K562 (cell line): ENCODE measurements around the gene SLC12A6. TPM values are rescaled to one million over a fixed set of nuclear protein-coding genes. Genes with fewer than 3 reads are reported as not detected.

Source experiments
- ETV5 ChIP-seq: sonication (generic); formaldehyde crosslinking; IDR thresholded peaks from 2 replicates; pipeline ENCODE4 v1.4.0; 2020; ENCODE audit warnings: low read depth, mild to moderate bottlenecking, missing genetic modification reagents
- IRF2 ChIP-seq: sonication (generic); formaldehyde crosslinking; IDR thresholded peaks from 2 replicates; pipeline ENCODE4 v1.8.1; 2022; ENCODE audit warnings: mild to moderate bottlenecking, missing genetic modification reagents
- RFX5 ChIP-seq: IDR thresholded peaks from 2 replicates; pipeline ENCODE4 v1.6.1; 2011; ENCODE audit warnings: low read depth, mild to moderate bottlenecking, improper control_type of control experiment, low read length
- SMARCA5 ChIP-seq: fragments of 450-650 bp; IDR thresholded peaks from 2 replicates; pipeline ENCODE4 v1.6.1; 2016
- TCF7L2 ChIP-seq: fragments of 150-350 bp; IDR thresholded peaks from 2 replicates; pipeline ENCODE4 v1.6.1; 2016; ENCODE audit warnings: low read depth, mild to moderate bottlenecking, low read length, moderate library complexity
- polyA plus RNA-seq, 8 experiments: library from polyadenylated mRNA; depleted of rRNA in 4 of 8; stranded (reverse) in 5 of 8; unstranded in 3 of 8; fragments of >200 nt; fragmentation: Nextera tagmentation in 2 of 8; fragmentation: Illumina TruSeq in 1 of 8; extraction: Ambion mirVana in 2 of 8; extraction: Trizol in 1 of 8; gene quantifications; 2 replicates each; pipeline versions ENCODE4 v1.2.1 to v1.2.3, GENCODE V29; 2011 to 2014; ENCODE audit warnings: inconsistent platforms in 1 of 8, missing spikeins in 1 of 8
- total RNA-seq, 7 experiments: library from RNA; depleted of rRNA in 6 of 7; stranded (reverse); fragments of >200 nt in 6 of 7; fragmentation: Illumina TruSeq in 2 of 7; extraction: Trizol in 2 of 7; gene quantifications; 2 replicates each; pipeline versions ENCODE4 v1.2.1 to v1.2.3, GENCODE V29; 2011 to 2021; ENCODE audit warnings: low replicate concordance in 1 of 7
- TF ChIP-seq, protein P1 (sequence below): fragments of 200-600 bp; sonication (generic); IDR thresholded peaks from one replicate; pipeline ENCODE4 v1.6.1; 2012; ENCODE audit warnings: mild to moderate bottlenecking, low read depth, low read length, inconsistent platforms
- TF ChIP-seq, protein P2 (sequence below), 2 experiments: fragments of 450-650 bp in 1 of 2; IDR thresholded peaks; 2 replicates each; pipeline ENCODE4 v1.6.1; 2011 to 2017; ENCODE audit warnings: low read depth in 2 of 2, antibody characterized with exemption in 1 of 2, borderline replicate concordance in 1 of 2, low read length in 1 of 2, mild to moderate bottlenecking in 1 of 2, mixed read lengths in 1 of 2; ENCODE audit not compliant: control insufficient read depth in 1 of 2
- TF ChIP-seq, protein P3 (sequence below): fragments of 250-450 bp; sonication (Bioruptor Pico); IDR thresholded peaks from 2 replicates; pipeline ENCODE4 v1.4.0; 2020

SLC12A6 gene
- total and polyA plus RNA-seq, 9 of the 15 experiments (the other 6 are each of a cell fraction or from before 2014, with no cell fraction given), result 1.4 to 16.4 (median 6.7) TPM

DNA sequence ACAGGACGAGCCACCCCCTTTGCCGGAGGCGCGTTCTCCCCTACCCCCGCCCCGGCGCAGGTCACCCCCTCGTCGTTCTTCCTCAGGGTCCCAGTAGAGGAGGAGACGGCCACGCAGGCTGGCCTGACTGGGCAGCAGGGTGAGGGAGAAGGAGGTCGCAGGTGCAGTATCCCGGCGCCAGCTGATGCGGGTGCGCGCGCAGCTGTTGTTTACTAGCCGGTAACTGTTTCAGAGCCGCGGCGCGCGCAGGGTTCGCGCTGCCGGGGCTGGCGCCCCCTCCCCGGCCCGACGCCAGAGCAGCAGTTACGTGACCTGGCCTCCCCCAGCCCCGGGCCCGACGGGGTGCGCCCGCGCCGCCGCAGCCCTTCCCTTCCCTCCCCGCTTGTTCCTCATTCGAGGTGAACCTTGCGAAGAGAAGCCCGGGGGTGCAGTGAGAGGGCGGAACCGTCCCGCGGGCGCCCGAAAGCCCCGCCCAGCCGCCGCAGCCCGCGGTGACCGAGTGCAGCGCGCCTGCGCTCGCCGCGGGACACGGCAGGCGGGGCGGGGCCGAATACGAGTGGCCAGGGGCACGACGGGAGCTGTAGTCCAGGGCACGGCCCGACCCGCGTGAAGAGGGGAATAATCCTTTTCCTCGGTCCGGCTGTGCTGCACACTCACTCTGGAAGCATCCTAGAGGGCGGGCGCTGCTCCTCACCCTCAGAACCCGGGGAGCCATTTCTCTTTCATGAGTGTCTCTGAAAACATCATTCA is at the start of gene SLC12A6 (continued):
- TF ChIP-seq, protein P1, sequence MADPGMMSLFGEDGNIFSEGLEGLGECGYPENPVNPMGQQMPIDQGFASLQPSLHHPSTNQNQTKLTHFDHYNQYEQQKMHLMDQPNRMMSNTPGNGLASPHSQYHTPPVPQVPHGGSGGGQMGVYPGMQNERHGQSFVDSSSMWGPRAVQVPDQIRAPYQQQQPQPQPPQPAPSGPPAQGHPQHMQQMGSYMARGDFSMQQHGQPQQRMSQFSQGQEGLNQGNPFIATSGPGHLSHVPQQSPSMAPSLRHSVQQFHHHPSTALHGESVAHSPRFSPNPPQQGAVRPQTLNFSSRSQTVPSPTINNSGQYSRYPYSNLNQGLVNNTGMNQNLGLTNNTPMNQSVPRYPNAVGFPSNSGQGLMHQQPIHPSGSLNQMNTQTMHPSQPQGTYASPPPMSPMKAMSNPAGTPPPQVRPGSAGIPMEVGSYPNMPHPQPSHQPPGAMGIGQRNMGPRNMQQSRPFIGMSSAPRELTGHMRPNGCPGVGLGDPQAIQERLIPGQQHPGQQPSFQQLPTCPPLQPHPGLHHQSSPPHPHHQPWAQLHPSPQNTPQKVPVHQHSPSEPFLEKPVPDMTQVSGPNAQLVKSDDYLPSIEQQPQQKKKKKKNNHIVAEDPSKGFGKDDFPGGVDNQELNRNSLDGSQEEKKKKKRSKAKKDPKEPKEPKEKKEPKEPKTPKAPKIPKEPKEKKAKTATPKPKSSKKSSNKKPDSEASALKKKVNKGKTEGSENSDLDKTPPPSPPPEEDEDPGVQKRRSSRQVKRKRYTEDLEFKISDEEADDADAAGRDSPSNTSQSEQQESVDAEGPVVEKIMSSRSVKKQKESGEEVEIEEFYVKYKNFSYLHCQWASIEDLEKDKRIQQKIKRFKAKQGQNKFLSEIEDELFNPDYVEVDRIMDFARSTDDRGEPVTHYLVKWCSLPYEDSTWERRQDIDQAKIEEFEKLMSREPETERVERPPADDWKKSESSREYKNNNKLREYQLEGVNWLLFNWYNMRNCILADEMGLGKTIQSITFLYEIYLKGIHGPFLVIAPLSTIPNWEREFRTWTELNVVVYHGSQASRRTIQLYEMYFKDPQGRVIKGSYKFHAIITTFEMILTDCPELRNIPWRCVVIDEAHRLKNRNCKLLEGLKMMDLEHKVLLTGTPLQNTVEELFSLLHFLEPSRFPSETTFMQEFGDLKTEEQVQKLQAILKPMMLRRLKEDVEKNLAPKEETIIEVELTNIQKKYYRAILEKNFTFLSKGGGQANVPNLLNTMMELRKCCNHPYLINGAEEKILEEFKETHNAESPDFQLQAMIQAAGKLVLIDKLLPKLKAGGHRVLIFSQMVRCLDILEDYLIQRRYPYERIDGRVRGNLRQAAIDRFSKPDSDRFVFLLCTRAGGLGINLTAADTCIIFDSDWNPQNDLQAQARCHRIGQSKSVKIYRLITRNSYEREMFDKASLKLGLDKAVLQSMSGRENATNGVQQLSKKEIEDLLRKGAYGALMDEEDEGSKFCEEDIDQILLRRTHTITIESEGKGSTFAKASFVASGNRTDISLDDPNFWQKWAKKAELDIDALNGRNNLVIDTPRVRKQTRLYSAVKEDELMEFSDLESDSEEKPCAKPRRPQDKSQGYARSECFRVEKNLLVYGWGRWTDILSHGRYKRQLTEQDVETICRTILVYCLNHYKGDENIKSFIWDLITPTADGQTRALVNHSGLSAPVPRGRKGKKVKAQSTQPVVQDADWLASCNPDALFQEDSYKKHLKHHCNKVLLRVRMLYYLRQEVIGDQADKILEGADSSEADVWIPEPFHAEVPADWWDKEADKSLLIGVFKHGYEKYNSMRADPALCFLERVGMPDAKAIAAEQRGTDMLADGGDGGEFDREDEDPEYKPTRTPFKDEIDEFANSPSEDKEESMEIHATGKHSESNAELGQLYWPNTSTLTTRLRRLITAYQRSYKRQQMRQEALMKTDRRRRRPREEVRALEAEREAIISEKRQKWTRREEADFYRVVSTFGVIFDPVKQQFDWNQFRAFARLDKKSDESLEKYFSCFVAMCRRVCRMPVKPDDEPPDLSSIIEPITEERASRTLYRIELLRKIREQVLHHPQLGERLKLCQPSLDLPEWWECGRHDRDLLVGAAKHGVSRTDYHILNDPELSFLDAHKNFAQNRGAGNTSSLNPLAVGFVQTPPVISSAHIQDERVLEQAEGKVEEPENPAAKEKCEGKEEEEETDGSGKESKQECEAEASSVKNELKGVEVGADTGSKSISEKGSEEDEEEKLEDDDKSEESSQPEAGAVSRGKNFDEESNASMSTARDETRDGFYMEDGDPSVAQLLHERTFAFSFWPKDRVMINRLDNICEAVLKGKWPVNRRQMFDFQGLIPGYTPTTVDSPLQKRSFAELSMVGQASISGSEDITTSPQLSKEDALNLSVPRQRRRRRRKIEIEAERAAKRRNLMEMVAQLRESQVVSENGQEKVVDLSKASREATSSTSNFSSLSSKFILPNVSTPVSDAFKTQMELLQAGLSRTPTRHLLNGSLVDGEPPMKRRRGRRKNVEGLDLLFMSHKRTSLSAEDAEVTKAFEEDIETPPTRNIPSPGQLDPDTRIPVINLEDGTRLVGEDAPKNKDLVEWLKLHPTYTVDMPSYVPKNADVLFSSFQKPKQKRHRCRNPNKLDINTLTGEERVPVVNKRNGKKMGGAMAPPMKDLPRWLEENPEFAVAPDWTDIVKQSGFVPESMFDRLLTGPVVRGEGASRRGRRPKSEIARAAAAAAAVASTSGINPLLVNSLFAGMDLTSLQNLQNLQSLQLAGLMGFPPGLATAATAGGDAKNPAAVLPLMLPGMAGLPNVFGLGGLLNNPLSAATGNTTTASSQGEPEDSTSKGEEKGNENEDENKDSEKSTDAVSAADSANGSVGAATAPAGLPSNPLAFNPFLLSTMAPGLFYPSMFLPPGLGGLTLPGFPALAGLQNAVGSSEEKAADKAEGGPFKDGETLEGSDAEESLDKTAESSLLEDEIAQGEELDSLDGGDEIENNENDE, result no peak
- TF ChIP-seq, protein P2, sequence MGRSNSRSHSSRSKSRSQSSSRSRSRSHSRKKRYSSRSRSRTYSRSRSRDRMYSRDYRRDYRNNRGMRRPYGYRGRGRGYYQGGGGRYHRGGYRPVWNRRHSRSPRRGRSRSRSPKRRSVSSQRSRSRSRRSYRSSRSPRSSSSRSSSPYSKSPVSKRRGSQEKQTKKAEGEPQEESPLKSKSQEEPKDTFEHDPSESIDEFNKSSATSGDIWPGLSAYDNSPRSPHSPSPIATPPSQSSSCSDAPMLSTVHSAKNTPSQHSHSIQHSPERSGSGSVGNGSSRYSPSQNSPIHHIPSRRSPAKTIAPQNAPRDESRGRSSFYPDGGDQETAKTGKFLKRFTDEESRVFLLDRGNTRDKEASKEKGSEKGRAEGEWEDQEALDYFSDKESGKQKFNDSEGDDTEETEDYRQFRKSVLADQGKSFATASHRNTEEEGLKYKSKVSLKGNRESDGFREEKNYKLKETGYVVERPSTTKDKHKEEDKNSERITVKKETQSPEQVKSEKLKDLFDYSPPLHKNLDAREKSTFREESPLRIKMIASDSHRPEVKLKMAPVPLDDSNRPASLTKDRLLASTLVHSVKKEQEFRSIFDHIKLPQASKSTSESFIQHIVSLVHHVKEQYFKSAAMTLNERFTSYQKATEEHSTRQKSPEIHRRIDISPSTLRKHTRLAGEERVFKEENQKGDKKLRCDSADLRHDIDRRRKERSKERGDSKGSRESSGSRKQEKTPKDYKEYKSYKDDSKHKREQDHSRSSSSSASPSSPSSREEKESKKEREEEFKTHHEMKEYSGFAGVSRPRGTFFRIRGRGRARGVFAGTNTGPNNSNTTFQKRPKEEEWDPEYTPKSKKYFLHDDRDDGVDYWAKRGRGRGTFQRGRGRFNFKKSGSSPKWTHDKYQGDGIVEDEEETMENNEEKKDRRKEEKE (IDR thresholded peaks at IDR 0.05; ENCODE audit: borderline replicate concordance in 1 of 2, control insufficient read depth in 1 of 2, low read depth in 2 of 2, low read length in 1 of 2), result no peak
- TF ChIP-seq IRF2 (no peak), TCF7L2 (no peak), SMARCA5 (no peak), ETV5 (CRISPR knock-in tag) (0 out of 2 replicates have a peak, but pooled peaks have one; percentile 2), RFX5 (no peak)
- TF ChIP-seq, protein P3, sequence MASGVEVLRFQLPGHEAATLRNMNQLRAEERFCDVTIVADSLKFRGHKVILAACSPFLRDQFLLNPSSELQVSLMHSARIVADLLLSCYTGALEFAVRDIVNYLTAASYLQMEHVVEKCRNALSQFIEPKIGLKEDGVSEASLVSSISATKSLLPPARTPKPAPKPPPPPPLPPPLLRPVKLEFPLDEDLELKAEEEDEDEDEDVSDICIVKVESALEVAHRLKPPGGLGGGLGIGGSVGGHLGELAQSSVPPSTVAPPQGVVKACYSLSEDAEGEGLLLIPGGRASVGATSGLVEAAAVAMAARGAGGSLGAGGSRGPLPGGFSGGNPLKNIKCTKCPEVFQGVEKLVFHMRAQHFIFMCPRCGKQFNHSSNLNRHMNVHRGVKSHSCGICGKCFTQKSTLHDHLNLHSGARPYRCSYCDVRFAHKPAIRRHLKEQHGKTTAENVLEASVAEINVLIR (CRISPR knock-in tag), result no peak
